ENCODE results near the gene CMIP. TPM values are rescaled to one million over a fixed set of nuclear protein-coding genes. Genes with fewer than 3 reads are reported as not detected.
A peak's percentile ranks its signal among the peaks of the same experiment; 100 is the strongest.

Gene CMIP
- total and polyA plus RNA-seq, 10 of the 15 experiments (the other 5 are each of a cell fraction or from before 2014, with no cell fraction given), result 1.2 to 43.2 (median 4.4) TPM

DNA sequence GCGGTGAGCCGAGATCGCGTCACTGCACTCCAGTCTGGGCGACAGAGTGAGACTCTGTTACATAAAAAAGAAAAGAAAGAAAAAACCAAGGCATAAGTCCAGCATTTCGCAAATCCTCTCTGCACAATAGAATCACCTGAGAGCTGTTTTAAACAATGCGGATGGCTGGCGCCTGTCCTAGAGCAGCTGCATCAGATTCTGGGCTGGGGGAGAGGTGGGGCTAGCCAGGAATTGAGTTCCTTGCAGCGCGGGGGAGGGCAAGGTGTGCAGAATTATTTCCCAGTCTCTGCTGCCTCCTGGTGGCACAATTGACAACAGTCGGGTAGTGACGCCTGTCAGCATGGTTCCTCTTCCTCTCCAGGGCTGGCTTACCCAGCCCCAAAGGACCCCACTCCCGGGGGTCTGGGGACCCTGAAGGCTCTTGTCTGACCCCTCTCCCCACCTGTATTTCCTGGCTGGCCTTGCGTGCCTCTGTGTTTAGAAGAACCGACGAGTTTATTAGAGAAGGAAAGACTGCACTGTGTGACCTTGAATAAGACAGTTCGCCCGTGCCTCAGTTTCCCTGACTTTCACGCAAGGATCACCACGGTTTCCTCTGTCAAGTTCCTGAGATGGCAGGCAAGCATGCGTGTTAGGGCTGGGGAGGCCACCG is 293.4 kb downstream of the CMIP start:
- H4K20me1 ChIP-seq (ENCODE audit: control insufficient read depth, insufficient read depth), result no peaks in the 10 kb centered on the region
- H3K9ac ChIP-seq (ENCODE audit: control insufficient read depth, insufficient read depth, low read length), result peak overlapping the region; percentile 67
- no peaks in the 10 kb centered on the region for H3K36me3 ChIP-seq (ENCODE audit: control insufficient read depth in 2 of 2, insufficient read depth in 2 of 2, low read length in 1 of 2)
- 1% methylated on average over 22 of the region's 22 CpGs for WGBS (ENCODE audit: insufficient coverage, insufficient replicate concordance, low lambda C conversion rate, missing lambda C conversion rate)
- no peaks in the 10 kb centered on the region for H3K9me3 ChIP-seq (replicated peaks; ENCODE audit: control insufficient read depth, insufficient read depth, low read length)
- no peaks in the 10 kb centered on the region for H3K27me3 ChIP-seq (replicated peaks in 1 of 2; ENCODE audit: control insufficient read depth in 2 of 2, insufficient read depth in 2 of 2, low read length in 1 of 2)
- peaks cover 7% of the 10 kb centered on the region for H3K79me2 ChIP-seq (ENCODE audit: control insufficient read depth, insufficient read depth, low read length)
- peak overlapping the region; percentile 96 for H3K4me2 ChIP-seq (ENCODE audit: control insufficient read depth, insufficient read depth)
- DNase-seq (ENCODE audit: low read depth, low spot score), result peak; percentile 80
- ChIA-PET CTCF (interaction anchor here (0.7 to 7.3 kb wide), 31 partner anchors 8 to 735 kb away, joined by 3 to 73 read pairs (median 4); partner anchors contain the start of gene ATMIN), POLR2A (interaction anchor here (0.6 to 1.2 kb wide), 2 partner anchors 90 to 136 kb away, joined by 3 to 5 read pairs; no protein-coding TSS in a partner anchor), RAD21 (ENCODE audit: unreplicated experiment) (interaction anchor here (0.8 to 4.6 kb wide), 16 partner anchors 8 to 735 kb away, joined by 3 to 47 read pairs (median 4); partner anchors contain the start of gene PLCG2), SMC1A (ENCODE audit: uncharacterized antibody, unreplicated experiment) (interaction anchor here (0.7 to 3.8 kb wide), 16 partner anchors 8 to 728 kb away, joined by 3 to 26 read pairs (median 4); partner anchors contain the start of gene ATMIN)
- in situ Hi-C loops (cut with MboI), result loop anchor here (5.0 kb wide), 2 partner anchors 536 to 706 kb away; no protein-coding TSS in a partner anchor
- no TSS peak for BruUV-seq (replicated peaks)
- H3K4me3 ChIP-seq, result peak overlapping the region; percentile 64
- peaks cover 29% of the 10 kb centered on the region for H3K4me1 ChIP-seq (ENCODE audit: control insufficient read depth, insufficient read depth, low read length)
- peak overlapping the region; percentile 78 for H3K27ac ChIP-seq (ENCODE audit: control insufficient read depth, insufficient read depth)
- intact Hi-C loops (cut with micrococcal nuclease; ENCODE audit: unreplicated experiment), result loop anchor here (1.0 to 10.0 kb wide), 9 partner anchors 116 to 733 kb away; partner anchors contain the start of genes ATMIN, CENPN and CMC2
- FAIRE-seq, result peak; percentile 92
- H2AFZ ChIP-seq (ENCODE audit: control insufficient read depth, low read depth, low read length), result peak overlapping the region; percentile 90
- peak; percentile 83 for ATAC-seq
- no peak for TF ChIP-seq FOS (IDR thresholded peaks at IDR 0.05; ENCODE audit: borderline replicate concordance, extremely low read depth, insufficient read length)
- TF ChIP-seq, protein P1, sequence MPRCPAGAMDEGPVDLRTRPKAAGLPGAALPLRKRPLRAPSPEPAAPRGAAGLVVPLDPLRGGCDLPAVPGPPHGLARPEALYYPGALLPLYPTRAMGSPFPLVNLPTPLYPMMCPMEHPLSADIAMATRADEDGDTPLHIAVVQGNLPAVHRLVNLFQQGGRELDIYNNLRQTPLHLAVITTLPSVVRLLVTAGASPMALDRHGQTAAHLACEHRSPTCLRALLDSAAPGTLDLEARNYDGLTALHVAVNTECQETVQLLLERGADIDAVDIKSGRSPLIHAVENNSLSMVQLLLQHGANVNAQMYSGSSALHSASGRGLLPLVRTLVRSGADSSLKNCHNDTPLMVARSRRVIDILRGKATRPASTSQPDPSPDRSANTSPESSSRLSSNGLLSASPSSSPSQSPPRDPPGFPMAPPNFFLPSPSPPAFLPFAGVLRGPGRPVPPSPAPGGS (IDR thresholded peaks at IDR 0.05; ENCODE audit: borderline replicate concordance, insufficient read depth, low read depth, low read length, poor library complexity, severe bottlenecking), result no peak
- TF ChIP-seq, protein P2, sequence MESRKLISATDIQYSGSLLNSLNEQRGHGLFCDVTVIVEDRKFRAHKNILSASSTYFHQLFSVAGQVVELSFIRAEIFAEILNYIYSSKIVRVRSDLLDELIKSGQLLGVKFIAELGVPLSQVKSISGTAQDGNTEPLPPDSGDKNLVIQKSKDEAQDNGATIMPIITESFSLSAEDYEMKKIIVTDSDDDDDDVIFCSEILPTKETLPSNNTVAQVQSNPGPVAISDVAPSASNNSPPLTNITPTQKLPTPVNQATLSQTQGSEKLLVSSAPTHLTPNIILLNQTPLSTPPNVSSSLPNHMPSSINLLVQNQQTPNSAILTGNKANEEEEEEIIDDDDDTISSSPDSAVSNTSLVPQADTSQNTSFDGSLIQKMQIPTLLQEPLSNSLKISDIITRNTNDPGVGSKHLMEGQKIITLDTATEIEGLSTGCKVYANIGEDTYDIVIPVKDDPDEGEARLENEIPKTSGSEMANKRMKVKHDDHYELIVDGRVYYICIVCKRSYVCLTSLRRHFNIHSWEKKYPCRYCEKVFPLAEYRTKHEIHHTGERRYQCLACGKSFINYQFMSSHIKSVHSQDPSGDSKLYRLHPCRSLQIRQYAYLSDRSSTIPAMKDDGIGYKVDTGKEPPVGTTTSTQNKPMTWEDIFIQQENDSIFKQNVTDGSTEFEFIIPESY (IDR thresholded peaks at IDR 0.05), result no peak
- TF ChIP-seq NR2C1 (IDR thresholded peaks at IDR 0.05), result no peak
- TF ChIP-seq, protein P3, sequence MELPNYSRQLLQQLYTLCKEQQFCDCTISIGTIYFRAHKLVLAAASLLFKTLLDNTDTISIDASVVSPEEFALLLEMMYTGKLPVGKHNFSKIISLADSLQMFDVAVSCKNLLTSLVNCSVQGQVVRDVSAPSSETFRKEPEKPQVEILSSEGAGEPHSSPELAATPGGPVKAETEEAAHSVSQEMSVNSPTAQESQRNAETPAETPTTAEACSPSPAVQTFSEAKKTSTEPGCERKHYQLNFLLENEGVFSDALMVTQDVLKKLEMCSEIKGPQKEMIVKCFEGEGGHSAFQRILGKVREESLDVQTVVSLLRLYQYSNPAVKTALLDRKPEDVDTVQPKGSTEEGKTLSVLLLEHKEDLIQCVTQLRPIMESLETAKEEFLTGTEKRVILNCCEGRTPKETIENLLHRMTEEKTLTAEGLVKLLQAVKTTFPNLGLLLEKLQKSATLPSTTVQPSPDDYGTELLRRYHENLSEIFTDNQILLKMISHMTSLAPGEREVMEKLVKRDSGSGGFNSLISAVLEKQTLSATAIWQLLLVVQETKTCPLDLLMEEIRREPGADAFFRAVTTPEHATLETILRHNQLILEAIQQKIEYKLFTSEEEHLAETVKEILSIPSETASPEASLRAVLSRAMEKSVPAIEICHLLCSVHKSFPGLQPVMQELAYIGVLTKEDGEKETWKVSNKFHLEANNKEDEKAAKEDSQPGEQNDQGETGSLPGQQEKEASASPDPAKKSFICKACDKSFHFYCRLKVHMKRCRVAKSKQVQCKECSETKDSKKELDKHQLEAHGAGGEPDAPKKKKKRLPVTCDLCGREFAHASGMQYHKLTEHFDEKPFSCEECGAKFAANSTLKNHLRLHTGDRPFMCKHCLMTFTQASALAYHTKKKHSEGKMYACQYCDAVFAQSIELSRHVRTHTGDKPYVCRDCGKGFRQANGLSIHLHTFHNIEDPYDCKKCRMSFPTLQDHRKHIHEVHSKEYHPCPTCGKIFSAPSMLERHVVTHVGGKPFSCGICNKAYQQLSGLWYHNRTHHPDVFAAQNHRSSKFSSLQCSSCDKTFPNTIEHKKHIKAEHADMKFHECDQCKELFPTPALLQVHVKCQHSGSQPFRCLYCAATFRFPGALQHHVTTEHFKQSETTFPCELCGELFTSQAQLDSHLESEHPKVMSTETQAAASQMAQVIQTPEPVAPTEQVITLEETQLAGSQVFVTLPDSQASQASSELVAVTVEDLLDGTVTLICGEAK (IDR thresholded peaks at IDR 0.05; ENCODE audit: borderline replicate concordance), result no peak
- TF ChIP-seq, protein P4, sequence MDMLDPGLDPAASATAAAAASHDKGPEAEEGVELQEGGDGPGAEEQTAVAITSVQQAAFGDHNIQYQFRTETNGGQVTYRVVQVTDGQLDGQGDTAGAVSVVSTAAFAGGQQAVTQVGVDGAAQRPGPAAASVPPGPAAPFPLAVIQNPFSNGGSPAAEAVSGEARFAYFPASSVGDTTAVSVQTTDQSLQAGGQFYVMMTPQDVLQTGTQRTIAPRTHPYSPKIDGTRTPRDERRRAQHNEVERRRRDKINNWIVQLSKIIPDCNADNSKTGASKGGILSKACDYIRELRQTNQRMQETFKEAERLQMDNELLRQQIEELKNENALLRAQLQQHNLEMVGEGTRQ (IDR thresholded peaks at IDR 0.05; ENCODE audit: borderline replicate concordance, low read depth, low read length), result no peak
- TF ChIP-seq FOXK2 (IDR thresholded peaks at IDR 0.05), result no peak
- TF ChIP-seq IKZF2 (IDR thresholded peaks at IDR 0.05), result 0 out of 4 replicates have a peak, but pooled peaks of 1 of the 2 experiments have one; percentile 11
- TF ChIP-seq, protein P5, sequence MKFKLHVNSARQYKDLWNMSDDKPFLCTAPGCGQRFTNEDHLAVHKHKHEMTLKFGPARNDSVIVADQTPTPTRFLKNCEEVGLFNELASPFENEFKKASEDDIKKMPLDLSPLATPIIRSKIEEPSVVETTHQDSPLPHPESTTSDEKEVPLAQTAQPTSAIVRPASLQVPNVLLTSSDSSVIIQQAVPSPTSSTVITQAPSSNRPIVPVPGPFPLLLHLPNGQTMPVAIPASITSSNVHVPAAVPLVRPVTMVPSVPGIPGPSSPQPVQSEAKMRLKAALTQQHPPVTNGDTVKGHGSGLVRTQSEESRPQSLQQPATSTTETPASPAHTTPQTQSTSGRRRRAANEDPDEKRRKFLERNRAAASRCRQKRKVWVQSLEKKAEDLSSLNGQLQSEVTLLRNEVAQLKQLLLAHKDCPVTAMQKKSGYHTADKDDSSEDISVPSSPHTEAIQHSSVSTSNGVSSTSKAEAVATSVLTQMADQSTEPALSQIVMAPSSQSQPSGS (IDR thresholded peaks at IDR 0.05; ENCODE audit: low read length), result no peak
- peak; percentile 49; the same call in 1 of the 2 replicates for TF ChIP-seq FOXM1 (IDR thresholded peaks at IDR 0.05; ENCODE audit: low read depth, low read length)
- TF ChIP-seq RCOR1 (conservative IDR thresholded peaks at IDR 0.05; ENCODE audit: low read depth, low read length), result no peak

All from GM12878 (cell line).